H9 (cell line): ENCODE results near the gene KCNA2. TPM values are rescaled to one million over a fixed set of nuclear protein-coding genes. Genes with fewer than 3 reads are reported as not detected.

Source experiments
- DNase-seq: peaks from one replicate; pipeline ENCODE4 v3.0.0-alpha.2; 2017
- H2AFZ ChIP-seq: one replicate; pipeline ENCODE4 v1.6.1; 2013; ENCODE audit warnings: mild to moderate bottlenecking, low read length, control low read depth, moderate library complexity
- H2AK5ac ChIP-seq: 2 replicates; pipeline ENCODE4 v1.6.1; 2013; ENCODE audit warnings: low read length, control low read depth, mixed read lengths; ENCODE audit not compliant: insufficient read length
- H2BK120ac ChIP-seq: one replicate; pipeline ENCODE4 v1.6.1; 2013; ENCODE audit warnings: low read depth, mild to moderate bottlenecking, low read length, control low read depth, inconsistent platforms; ENCODE audit not compliant: poor library complexity, severe bottlenecking
- H2BK12ac ChIP-seq: 2 replicates; pipeline ENCODE4 v1.6.1; 2013; ENCODE audit warnings: low read length, control low read depth, mixed read lengths, low read depth; ENCODE audit not compliant: insufficient read length
- H2BK15ac ChIP-seq: 2 replicates; pipeline ENCODE4 v1.6.1; 2013; ENCODE audit warnings: low read depth, low read length, control low read depth
- H2BK20ac ChIP-seq: one replicate; pipeline ENCODE4 v1.6.1; 2013; ENCODE audit warnings: low read depth, mild to moderate bottlenecking, low read length, control low read depth, inconsistent platforms; ENCODE audit not compliant: poor library complexity, severe bottlenecking
- H2BK5ac ChIP-seq: 2 replicates; pipeline ENCODE4 v1.6.1; 2013; ENCODE audit warnings: low read length, control low read depth, mixed read lengths; ENCODE audit not compliant: insufficient read length
- H3K14ac ChIP-seq: 2 replicates; pipeline ENCODE4 v1.6.1; 2013; ENCODE audit warnings: low read length, control low read depth; ENCODE audit not compliant: insufficient read depth
- H3K18ac ChIP-seq: 2 replicates; pipeline ENCODE4 v1.6.1; 2013; ENCODE audit warnings: low read depth, mild to moderate bottlenecking, mixed read lengths, low read length, control low read depth; ENCODE audit not compliant: insufficient read length
- H3K23ac ChIP-seq: 2 replicates; pipeline ENCODE4 v1.6.1; 2013; ENCODE audit warnings: low read length, control low read depth, mixed read lengths, low read depth; ENCODE audit not compliant: insufficient read length
- H3K23me2 ChIP-seq: 2 replicates; pipeline ENCODE4 v1.6.1; 2013; ENCODE audit warnings: low read depth, mild to moderate bottlenecking, mixed read lengths, low read length, control low read depth; ENCODE audit not compliant: insufficient read length, poor library complexity, severe bottlenecking
- H3K27ac ChIP-seq: 2 replicates; pipeline ENCODE4 v1.5.1; 2013; ENCODE audit warnings: low read length, control low read depth, mixed read lengths, low read depth; ENCODE audit not compliant: insufficient read length
- H3K27me3 ChIP-seq: 2 replicates; pipeline ENCODE4 v1.6.1; 2013; ENCODE audit warnings: low read length, control low read depth, inconsistent platforms; ENCODE audit not compliant: insufficient read depth
- H3K4ac ChIP-seq: 2 replicates; pipeline ENCODE4 v1.6.1; 2013; ENCODE audit warnings: low read depth, mild to moderate bottlenecking, control low read depth, inconsistent platforms, low read length, moderate library complexity
- H3K4me1 ChIP-seq: 2 replicates; pipeline ENCODE4 v1.6.1; 2013; ENCODE audit warnings: low read length, control low read depth, inconsistent platforms; ENCODE audit not compliant: insufficient read depth
- H3K4me2 ChIP-seq: 2 replicates; pipeline ENCODE4 v1.6.1; 2013; ENCODE audit warnings: low read length, control low read depth, mixed read lengths; ENCODE audit not compliant: insufficient read length, insufficient read depth
- H3K56ac ChIP-seq: 2 replicates; pipeline ENCODE4 v1.6.1; 2013; ENCODE audit warnings: low read depth, mild to moderate bottlenecking, mixed read lengths, low read length, control low read depth; ENCODE audit not compliant: insufficient read length
- H3K79me1 ChIP-seq: 2 replicates; pipeline ENCODE4 v1.6.1; 2013; ENCODE audit warnings: low read depth, mild to moderate bottlenecking, moderate library complexity, low read length, control low read depth, inconsistent platforms; ENCODE audit not compliant: insufficient read depth, poor library complexity, severe bottlenecking
- H3K79me2 ChIP-seq: 2 replicates; pipeline ENCODE4 v1.6.1; 2013; ENCODE audit warnings: low read length, control low read depth, inconsistent platforms; ENCODE audit not compliant: insufficient read depth
- H3K9ac ChIP-seq: 2 replicates; pipeline ENCODE4 v1.6.1; 2013; ENCODE audit warnings: low read length, control low read depth, mixed read lengths; ENCODE audit not compliant: insufficient read length; ENCODE audit errors: extremely low read depth
- H3K9me3 ChIP-seq: one replicate; pipeline ENCODE4 v1.6.1; 2013; ENCODE audit warnings: low read depth, low read length, inconsistent platforms; ENCODE audit not compliant: control insufficient read depth
- H3T11ph ChIP-seq: one replicate; pipeline ENCODE4 v1.6.1; 2013; ENCODE audit warnings: mild to moderate bottlenecking, low read length, control low read depth, inconsistent platforms
- H4K20me1 ChIP-seq: one replicate; pipeline ENCODE4 v1.6.1; 2013; ENCODE audit not compliant: control insufficient read depth, insufficient read length, insufficient read depth
- H4K5ac ChIP-seq: 2 replicates; pipeline ENCODE4 v1.6.1; 2013; ENCODE audit warnings: low read depth, mild to moderate bottlenecking, mixed read lengths, low read length, control low read depth; ENCODE audit not compliant: insufficient read length
- H4K8ac ChIP-seq: replicated peaks from 2 replicates; pipeline ENCODE4 v1.6.1; 2013; ENCODE audit warnings: low read length, control low read depth, mixed read lengths, low read depth; ENCODE audit not compliant: insufficient read length
- H4K91ac ChIP-seq: 2 replicates; pipeline ENCODE4 v1.6.1; 2013; ENCODE audit warnings: low read depth, mild to moderate bottlenecking, moderate library complexity, mixed read lengths, low read length, control low read depth; ENCODE audit not compliant: insufficient read length
- H3K27ac Mint-ChIP-seq, 3 experiments: 2 replicates in 2 of 3; 3 replicates in 1 of 3; pipeline ENCODE4 v1.8.0; 2020 to 2021; ENCODE audit warnings: mixed read lengths in 3 of 3, mild to moderate bottlenecking in 1 of 3, moderate library complexity in 1 of 3
- H3K27me3 Mint-ChIP-seq: 2 replicates; pipeline ENCODE4 v1.8.0; 2021; ENCODE audit warnings: low read depth, mild to moderate bottlenecking, moderate library complexity, mixed read lengths
- H3K36me3 Mint-ChIP-seq, 3 experiments: 2 replicates in 2 of 3; 3 replicates in 1 of 3; pipeline ENCODE4 v1.8.0; 2020 to 2021; ENCODE audit warnings: low read depth in 3 of 3, mixed read lengths in 3 of 3; ENCODE audit not compliant: insufficient read depth in 1 of 3
- H3K4me1 Mint-ChIP-seq, 2 experiments: 2 replicates each; pipeline ENCODE4 v1.8.0; 2020; ENCODE audit warnings: mixed read lengths in 2 of 2
- H3K4me3 Mint-ChIP-seq, 2 experiments: 2 replicates in 1 of 2; 3 replicates in 1 of 2; pipeline ENCODE4 v1.8.0; 2020 to 2021; ENCODE audit warnings: mild to moderate bottlenecking in 2 of 2, mixed read lengths in 2 of 2, moderate library complexity in 1 of 2
- H3K9me3 Mint-ChIP-seq, 2 experiments: 2 replicates in 1 of 2; 3 replicates in 1 of 2; pipeline ENCODE4 v1.8.0; 2020; ENCODE audit warnings: mild to moderate bottlenecking in 2 of 2, mixed read lengths in 2 of 2, moderate library complexity in 1 of 2
- CTCF ChIP-seq: fragments of 200-600 bp; sonication (generic); conservative IDR thresholded peaks from 3 replicates; pipeline ENCODE4 v1.8.0; 2021; ENCODE audit warnings: antibody characterized with exemption, mild to moderate bottlenecking
- WGBS: extraction: QIAGEN DNeasy Blood & Tissue Kit; methylation state at CpG from one replicate; pipeline ENCODE4 v1.1.7; 2013; ENCODE audit warnings: missing lambda C conversion rate, low lambda C conversion rate, mixed read lengths; ENCODE audit not compliant: insufficient read length; ENCODE audit errors: extremely low coverage; 5-methylcytosine and 5-hydroxymethylcytosine counted together
- total RNA-seq: library from RNA; stranded (reverse); gene quantifications from 2 replicates; pipeline ENCODE4 v1.2.1, GENCODE V29; 2021

The KCNA2 gene
- total RNA-seq, 1 experiment from 2014 or later: 0.33 TPM

- no peaks in the 10 kb centered on the region for H3K79me1 ChIP-seq
- no peaks in the 10 kb centered on the region; a peak in 1 of 7 replicates for H3K36me3 Mint-ChIP-seq
Measured at GRCh38 chr1:110605446-110605845, 712 bp downstream of the KCNA2 start.

More at GRCh38 chr1:110605446-110605845, 712 bp downstream of the KCNA2 start:
- Histone ChIP-seq H3K4me1 (no peaks in the 10 kb centered on the region; the same call in 1 of the 2 replicates), H3K4ac (no peak overlapping the region), H2AFZ (no peak overlapping the region), H3K23me2 (peaks cover 11% of the 10 kb centered on the region), H2BK5ac (no peak overlapping the region), H3T11ph (no peak overlapping the region), H3K56ac (no peak overlapping the region), H3K9me3 (no peaks in the 10 kb centered on the region), H4K91ac (no peak overlapping the region), H2BK12ac (no peak overlapping the region), H2BK15ac (no peak overlapping the region), H2BK20ac (no peak overlapping the region), H4K8ac (no peak overlapping the region), H3K27ac (no peak overlapping the region), H3K27me3 (peaks cover 51% of the 10 kb centered on the region), H2BK120ac (no peak overlapping the region), H4K20me1 (no peaks in the 10 kb centered on the region), H3K4me2 (no peak overlapping the region), H3K18ac (no peak overlapping the region), H3K79me2 (no peaks in the 10 kb centered on the region), H3K9ac (no peak overlapping the region), H3K23ac (no peak overlapping the region), H4K5ac (no peak overlapping the region), H2AK5ac (no peak overlapping the region), H3K14ac (no peak overlapping the region)
- Mint-ChIP-seq H3K9me3 (peaks cover 0 to 3% of the 10 kb centered on the region in 2 experiments; a peak in 1 of 5 replicates), H3K27ac (no peak overlapping the region), H3K4me3 (peak overlapping the region; percentile 19 to 67; a peak in 4 of 5 replicates), H3K27me3 (peaks cover 90% of the 10 kb centered on the region), H3K4me1 (peaks cover 14 to 19% of the 10 kb centered on the region in 2 experiments)
- TF ChIP-seq CTCF: no peak
- DNase-seq: no peak
- WGBS: no CpG with 5 or more reads among the region's 6 CpGs
